GM12872 (cell line): Measurements from ENCODE around the gene TMEM237.

Experiments used
- CTCF ChIP-seq: IDR thresholded peaks from 3 replicates; pipeline ENCODE4 v1.5.1; 2011; ENCODE audit warnings: low read depth, mild to moderate bottlenecking, low read length, moderate library complexity; ENCODE audit not compliant: insufficient read depth

Gene TMEM237

GRCh38 chr2:201642086-201642578, 1.2 kb downstream of the TMEM237 start:
- no peak for TF ChIP-seq CTCF

DNA sequence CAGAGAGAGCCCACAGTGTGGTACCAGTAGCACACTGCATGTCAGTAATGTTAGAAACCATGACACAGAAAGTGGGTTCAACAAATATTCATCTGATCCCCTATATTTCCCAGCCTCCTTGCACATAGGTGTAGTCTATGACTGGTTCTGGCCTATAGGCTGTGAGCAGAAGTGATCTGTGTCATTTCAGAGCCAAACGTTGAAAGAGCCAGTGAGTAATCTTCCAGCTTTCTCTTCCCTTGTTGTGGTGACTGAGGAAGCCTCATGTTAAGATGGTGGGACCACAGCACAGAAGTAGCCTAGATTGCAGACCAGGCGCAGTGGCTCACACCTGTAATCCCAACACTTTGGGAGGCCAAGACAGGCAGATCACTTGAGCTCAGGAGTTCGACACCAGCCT, 4.1 kb downstream of the TMEM237 start:
- TF ChIP-seq CTCF: no peak

GRCh38 chr2:201638326-201638725, 5.0 kb downstream of the TMEM237 start:
- TF ChIP-seq CTCF: no peak

- no peak for TF ChIP-seq CTCF
Measured at GRCh38 chr2:201633661-201634249, 9.5 kb downstream of the TMEM237 start.

- TF ChIP-seq CTCF: no peak
Measured at GRCh38 chr2:201631041-201631440, 12.3 kb downstream of the TMEM237 start.

GRCh38 chr2:201630577-201630976, 12.7 kb downstream of the TMEM237 start:
- no peak for TF ChIP-seq CTCF

DNA sequence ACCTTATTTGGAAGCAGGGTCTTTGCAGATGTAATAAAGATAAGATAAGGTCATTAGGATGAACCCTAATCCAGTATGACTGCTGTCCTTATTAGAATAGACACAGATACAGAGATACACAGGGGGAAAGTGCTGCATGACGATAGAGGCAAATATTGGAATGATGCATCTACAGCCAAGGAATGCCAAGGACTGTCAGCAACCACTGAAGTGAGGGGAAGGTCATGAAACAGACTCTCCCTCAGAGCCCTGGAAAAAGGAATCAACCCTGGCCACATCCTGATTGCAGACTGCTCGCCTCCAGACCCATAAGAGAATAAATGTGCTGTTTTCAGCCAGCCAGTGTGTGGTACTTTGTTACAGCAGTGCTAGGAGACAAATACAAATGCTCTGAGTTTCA, 14.8 kb downstream of the TMEM237 start:
- TF ChIP-seq CTCF: no peak
